Fibroblast of lung (primary cell): ENCODE results near the gene EFS.

ENCODE experiments used
- CTCF ChIP-seq, 2 donors: IDR thresholded peaks in 1 of 2; conservative IDR thresholded peaks in 1 of 2; 1 replicate in 1 of 2; 2 replicates in 1 of 2; pipeline ENCODE4 v1.5.1; 2011 to 2012; ENCODE audit warnings: low read length in 2 of 2, control low read depth in 1 of 2, inconsistent platforms in 1 of 2, low read depth in 1 of 2, mild to moderate bottlenecking in 1 of 2
- EZH2 ChIP-seq: IDR thresholded peaks from 2 replicates; pipeline ENCODE4 v1.5.1; 2012; ENCODE audit warnings: low read length, control low read depth, mild to moderate bottlenecking; ENCODE audit errors: missing control alignments

GRCh38 chr14:23377573-23378563, 12.9 kb upstream of the EFS start:
- TF ChIP-seq CTCF (conservative IDR thresholded peaks at IDR 0.05 in 1 of 2, IDR thresholded peaks at IDR 0.05 in 1 of 2; ENCODE audit: low read depth in 1 of 2, low read length in 2 of 2) (no peak), EZH2 (peak; percentile 13)
